ENCODE measurements around the gene KRTAP12-4. TPM values are rescaled to one million over a fixed set of nuclear protein-coding genes. Genes with fewer than 3 reads are reported as not detected.
"Not testable (repeated sequence)": the region's sequence is repeated elsewhere in the genome, so short reads cannot be mapped to it uniquely, and the experiment has no call there.

KRTAP12-4 gene
- total RNA-seq, 1 experiment from 2014 or later, result not detected

DNA sequence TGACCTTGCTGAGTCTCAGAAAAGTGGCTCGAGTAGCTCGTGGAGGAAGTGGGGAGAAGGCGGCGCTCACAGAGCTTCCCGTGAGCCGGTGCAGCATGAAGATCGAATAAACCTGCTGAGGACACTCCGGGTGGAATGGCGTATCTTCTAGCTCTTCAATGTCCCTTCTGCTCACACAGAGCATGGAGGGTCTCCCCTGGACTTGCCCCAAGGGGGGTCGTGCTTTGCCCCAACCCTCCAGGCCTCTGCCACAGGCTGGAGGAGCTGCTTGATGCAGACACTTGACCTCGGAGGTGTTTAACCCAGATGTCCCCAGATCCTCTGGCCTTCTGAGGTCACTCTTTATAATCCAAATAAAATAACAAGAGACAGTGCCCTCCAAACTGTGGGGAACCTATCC lies 40.3 kb upstream of the KRTAP12-4 start:
- DNase-seq, result no peak
- H3K36me3 ChIP-seq, result no peaks in the 10 kb centered on the region

DNA sequence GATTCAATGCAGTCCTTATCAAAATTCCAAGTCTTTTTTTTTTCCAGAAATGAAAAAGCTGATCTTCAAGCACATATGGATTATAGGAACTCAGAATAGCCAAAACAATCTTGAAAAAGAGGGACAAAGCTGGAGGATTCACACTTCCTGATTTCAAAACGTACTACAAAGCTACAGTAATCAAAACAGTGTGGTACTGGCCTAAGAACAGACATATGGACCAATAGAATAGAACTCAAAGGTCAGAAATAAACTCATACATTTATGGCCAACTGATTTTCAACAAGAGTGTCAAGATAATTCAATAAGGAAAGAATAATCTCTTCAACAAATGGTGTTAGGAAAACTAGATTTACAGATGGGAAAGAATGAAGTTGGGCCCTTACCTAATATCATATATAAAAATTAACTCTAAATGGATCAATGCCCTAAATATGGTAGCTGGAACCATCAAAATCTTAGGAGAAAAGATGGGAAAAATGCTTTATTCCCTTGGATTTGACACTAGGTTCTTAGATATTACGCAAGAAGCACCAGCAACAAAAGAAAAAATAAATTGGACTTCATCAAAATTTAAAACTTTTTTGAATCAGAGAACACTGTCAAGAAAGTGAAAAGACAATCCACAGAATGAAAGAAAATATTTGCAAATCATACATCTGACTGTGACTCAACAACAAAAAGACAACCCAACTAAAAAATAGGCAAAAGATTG lies 38.5 kb upstream of the KRTAP12-4 start:
- no peak for DNase-seq
- Histone ChIP-seq H3K9me3 (peaks cover 17% of the 10 kb centered on the region), H3K36me3 (no peaks in the 10 kb centered on the region)

More for the DNA sequence above, 40.3 kb upstream of the KRTAP12-4 start:
- Histone ChIP-seq H3K4me3 (no peak overlapping the region), H3K9me3 (peaks cover 17% of the 10 kb centered on the region), H3K27me3 (no peaks in the 10 kb centered on the region)

DNA sequence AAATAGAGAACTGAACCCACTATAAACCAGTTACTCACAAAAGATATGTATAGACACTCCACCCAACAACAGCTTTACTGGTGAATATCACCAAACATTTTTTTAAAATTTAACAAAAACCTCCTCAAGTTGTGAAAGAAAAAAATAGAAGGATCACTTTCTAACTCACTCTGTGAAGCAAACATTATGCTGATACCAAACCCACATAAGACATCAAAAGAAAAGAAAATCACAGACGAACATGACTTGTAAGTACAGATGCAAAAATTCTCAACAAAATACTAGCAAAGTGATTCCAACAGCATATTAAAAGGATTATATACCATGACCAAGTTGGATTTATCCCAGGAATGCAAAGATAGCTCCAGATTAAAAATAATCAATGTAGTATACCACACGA lies 37.2 kb upstream of the KRTAP12-4 start:
- peaks cover 17% of the 10 kb centered on the region for H3K9me3 ChIP-seq
- no peaks in the 10 kb centered on the region for H3K36me3 ChIP-seq
- H3K27me3 ChIP-seq, result peaks cover 8% of the 10 kb centered on the region
- no peak overlapping the region for H3K4me3 ChIP-seq
- DNase-seq, result no peak

More for the DNA sequence above, 38.5 kb upstream of the KRTAP12-4 start:
- Histone ChIP-seq H3K27me3 (peaks cover 2% of the 10 kb centered on the region), H3K4me3 (no peak overlapping the region)

DNA sequence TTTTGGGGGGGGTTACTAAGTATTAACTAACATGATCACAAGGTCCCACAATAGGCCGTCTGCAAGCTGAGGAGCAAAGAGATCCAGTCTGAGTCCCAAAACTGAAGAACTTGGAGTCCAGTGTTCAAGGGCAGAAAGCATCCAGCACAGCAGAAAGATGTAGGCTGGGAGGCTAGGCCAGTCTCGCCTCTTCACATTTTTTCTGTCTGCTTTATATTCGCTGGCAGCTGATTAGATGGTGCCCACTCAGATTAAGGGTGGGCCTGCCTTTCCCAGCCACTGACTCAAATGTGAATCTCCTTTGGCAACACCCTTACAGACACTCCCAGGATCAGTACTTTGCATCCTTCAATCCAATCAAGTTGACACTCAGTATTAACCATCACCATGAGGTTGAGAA lies 35.3 kb upstream of the KRTAP12-4 start:
- not testable (repeated sequence) for DNase-seq, H3K27me3 ChIP-seq, H3K36me3 ChIP-seq, H3K4me3 ChIP-seq
- peaks cover 17% of the 10 kb centered on the region for H3K9me3 ChIP-seq

DNA sequence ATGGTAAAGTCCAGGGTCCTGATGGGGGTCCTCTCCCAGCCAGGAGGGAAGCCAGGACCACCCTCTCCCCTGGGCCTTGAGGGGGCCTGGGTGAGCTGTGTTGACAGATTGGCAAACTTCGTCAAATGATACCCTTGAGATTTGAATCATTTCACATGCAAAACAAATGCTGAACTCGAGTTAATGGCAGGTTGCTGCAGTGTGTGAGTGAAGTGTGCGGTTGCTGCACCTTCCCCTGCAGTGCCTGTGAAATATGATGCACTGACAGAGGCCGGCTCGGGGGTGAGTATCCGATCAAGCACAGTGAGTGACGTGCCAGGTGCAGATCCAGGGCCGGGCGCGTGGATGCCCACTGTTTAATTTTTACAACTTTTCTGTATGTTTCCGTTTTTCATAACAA lies 33.2 kb upstream of the KRTAP12-4 start:
- peaks cover 8% of the 10 kb centered on the region for H3K27me3 ChIP-seq

DNA sequence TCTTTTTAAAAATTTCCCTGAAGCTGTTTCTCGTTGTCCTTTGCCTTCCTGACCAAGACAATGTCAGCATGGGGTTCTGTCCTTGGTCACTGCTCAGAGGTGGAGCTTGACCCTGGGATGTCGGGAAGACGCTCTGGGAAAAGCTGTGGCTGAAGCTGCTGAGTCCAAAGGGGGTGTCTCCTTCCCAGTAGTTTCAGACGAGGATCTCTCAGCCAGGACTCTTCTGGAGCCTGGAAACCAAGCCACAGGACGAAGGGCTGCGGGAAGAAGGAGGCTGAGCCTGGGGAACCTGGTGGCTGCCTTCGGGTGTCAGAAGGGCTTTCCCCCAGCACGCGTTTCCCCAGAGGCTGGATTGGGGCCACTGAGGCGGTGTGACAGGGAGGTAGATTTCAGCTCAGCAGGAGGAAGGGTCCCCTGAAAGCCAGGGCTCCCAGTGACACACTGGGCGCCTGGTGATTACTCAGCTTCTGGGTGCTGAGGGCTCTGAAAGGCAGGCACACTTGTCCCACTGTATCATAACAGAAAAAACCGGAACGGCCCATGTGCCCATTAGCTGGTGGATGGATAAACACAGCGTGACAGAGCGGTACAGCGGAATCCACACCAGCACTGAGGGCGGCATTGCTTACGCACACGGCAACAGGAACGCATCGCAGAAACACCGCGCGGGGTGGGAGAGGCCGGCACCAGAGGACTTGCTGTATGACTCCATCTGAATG lies 32.5 kb upstream of the KRTAP12-4 start:
- peaks cover 8% of the 10 kb centered on the region for H3K27me3 ChIP-seq
- no peaks in the 10 kb centered on the region for H3K9me3 ChIP-seq
- DNase-seq, result no peak
- no peaks in the 10 kb centered on the region for H3K36me3 ChIP-seq
- H3K4me3 ChIP-seq, result no peak overlapping the region

More for the DNA sequence above, 33.2 kb upstream of the KRTAP12-4 start:
- Histone ChIP-seq H3K36me3 (no peaks in the 10 kb centered on the region), H3K4me3 (no peak overlapping the region), H3K9me3 (peaks cover 2% of the 10 kb centered on the region)
- no peak for DNase-seq

DNA sequence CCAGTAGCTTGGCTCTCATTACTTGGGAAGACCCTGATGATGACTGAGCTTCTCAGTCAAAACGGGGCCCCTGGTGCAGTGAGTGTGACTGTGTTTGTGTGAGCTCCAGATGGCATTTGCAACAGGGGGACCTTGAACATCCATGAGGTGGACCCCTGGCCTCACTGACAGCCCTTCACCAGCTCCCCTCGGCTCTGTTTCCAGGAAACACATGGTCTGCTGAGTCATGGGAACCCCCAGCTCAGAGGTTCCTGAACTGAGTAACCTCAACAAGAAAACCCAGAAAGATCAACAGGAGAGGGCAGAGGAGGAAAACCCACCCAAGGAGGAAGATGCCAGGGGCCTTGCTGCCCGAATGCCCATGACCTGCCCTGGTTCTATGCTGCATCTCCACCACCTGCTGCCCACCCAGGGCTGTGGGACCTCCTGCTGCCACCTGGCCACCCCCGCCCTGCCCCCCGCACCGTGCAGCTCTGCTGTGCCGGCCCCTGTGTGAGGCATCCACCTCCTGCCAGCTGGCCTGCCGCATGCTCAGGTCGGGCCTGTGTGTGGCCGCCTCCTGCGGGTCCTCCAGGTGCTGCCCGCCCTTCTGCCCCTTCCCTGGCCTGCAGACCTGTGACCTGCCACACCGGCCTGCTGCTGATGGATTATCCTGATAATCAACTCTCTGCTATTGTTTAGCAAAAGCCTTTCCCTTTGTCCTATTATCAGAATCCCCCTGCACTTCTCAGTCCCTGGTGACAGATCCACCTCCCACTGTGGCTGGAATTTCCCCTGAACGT lies 31.7 kb upstream of the KRTAP12-4 start:
- H3K27me3 ChIP-seq, result peaks cover 8% of the 10 kb centered on the region
- H3K36me3 ChIP-seq, result no peaks in the 10 kb centered on the region
- H3K4me3 ChIP-seq, result no peak overlapping the region
- no peak for DNase-seq
- no peaks in the 10 kb centered on the region for H3K9me3 ChIP-seq

DNA sequence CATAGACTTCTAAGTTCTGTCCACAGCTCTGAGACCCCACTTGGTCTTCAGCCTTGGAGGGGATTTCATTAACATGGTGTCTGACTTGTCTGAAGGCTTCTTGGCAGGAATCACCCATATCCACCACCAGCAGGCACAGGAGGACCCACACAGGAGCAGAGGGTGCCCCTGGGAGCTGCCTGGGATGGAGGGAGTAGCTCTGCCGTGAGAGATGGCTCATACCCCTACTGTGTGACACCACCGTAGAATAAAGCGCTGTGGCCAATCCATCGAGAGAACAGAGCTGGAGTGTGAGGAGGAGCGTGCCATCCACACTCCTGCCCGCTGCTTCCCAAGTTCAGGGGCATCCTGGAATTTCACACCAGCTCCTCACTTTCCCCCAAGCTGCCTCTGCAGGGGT lies 30.6 kb upstream of the KRTAP12-4 start:
- not testable (repeated sequence) for H3K36me3 ChIP-seq, H3K9me3 ChIP-seq, DNase-seq, H3K4me3 ChIP-seq
- peaks cover 19% of the 10 kb centered on the region for H3K27me3 ChIP-seq

DNA sequence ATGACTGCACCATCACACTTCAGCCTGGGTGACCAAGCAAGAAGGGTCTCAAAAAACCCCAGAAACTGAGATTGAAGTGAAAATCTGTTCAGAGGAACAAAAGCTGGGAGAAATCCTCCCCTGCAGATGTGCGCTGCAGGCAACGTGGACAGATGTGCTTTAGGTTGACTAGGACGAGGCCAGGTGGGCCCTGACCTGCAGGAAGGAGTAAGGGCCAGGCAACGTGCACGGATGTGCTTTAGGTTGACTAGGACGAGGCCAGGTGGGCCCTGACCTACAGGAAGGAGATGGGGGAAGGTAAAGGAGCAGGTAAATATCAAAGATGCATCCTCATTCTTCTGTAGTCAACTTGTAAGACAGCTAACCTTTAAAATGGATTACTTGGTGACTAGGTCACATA lies 30.0 kb upstream of the KRTAP12-4 start:
- Histone ChIP-seq H3K27me3 (peaks cover 20% of the 10 kb centered on the region), H3K4me3 (no peak overlapping the region)

DNA sequence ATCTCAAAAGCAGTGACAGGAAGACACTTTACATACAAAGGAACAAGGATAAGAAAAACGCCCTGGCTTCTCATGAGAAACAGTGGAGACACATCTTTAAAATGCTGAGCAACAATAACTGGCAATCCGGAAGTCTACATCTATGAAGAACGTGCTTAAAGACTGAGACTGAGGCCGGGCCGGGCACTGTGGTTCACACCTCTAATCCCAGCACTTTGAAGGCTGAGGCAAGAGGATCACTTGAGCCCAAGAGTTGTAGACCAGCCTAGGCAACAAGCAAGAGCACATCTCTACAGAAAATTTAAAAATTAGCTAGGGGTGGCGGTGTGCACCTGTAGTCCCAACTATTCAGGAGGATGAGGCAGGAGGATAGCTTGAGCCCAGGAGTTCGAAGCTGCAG lies 29.6 kb upstream of the KRTAP12-4 start:
- no peaks in the 10 kb centered on the region for H3K9me3 ChIP-seq
- no peaks in the 10 kb centered on the region for H3K36me3 ChIP-seq
- no peak for DNase-seq
- H3K27me3 ChIP-seq, result peaks cover 24% of the 10 kb centered on the region
- no peak overlapping the region for H3K4me3 ChIP-seq

More for the DNA sequence above, 30.0 kb upstream of the KRTAP12-4 start:
- Histone ChIP-seq H3K36me3 (no peaks in the 10 kb centered on the region), H3K9me3 (no peaks in the 10 kb centered on the region)
- no peak for DNase-seq

DNA sequence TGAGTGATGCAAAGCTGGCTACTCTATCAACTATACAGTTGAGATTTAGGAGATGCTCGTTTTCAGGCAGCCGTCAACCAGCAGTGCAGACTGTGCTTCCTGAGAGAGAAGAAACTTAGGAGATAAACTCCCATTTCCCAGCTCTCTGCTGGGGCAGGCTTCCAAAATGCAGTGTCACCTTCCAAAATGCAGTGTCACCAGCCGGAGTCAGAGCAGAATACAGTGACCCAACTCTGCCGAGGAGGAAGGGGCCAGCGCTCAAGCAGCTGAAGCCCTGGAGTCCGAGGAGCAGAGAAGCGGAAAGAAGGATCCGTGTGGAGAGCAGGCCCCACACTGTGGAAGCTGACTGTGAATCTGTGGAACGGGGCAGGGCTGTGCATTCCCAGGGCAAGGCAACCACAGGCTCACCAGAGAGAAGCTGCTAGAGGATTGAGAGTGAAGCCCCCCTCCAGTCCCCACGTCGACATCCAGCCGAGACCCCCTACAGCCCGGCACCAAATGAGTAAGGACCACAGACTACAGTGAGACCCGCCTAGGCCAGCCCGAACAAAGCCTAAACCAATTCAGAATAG lies 28.2 kb upstream of the KRTAP12-4 start:
- no peaks in the 10 kb centered on the region for H3K36me3 ChIP-seq
- H3K27me3 ChIP-seq, result peaks cover 28% of the 10 kb centered on the region
- H3K9me3 ChIP-seq, result no peaks in the 10 kb centered on the region
- DNase-seq, result no peak
- H3K4me3 ChIP-seq, result no peak overlapping the region

DNA sequence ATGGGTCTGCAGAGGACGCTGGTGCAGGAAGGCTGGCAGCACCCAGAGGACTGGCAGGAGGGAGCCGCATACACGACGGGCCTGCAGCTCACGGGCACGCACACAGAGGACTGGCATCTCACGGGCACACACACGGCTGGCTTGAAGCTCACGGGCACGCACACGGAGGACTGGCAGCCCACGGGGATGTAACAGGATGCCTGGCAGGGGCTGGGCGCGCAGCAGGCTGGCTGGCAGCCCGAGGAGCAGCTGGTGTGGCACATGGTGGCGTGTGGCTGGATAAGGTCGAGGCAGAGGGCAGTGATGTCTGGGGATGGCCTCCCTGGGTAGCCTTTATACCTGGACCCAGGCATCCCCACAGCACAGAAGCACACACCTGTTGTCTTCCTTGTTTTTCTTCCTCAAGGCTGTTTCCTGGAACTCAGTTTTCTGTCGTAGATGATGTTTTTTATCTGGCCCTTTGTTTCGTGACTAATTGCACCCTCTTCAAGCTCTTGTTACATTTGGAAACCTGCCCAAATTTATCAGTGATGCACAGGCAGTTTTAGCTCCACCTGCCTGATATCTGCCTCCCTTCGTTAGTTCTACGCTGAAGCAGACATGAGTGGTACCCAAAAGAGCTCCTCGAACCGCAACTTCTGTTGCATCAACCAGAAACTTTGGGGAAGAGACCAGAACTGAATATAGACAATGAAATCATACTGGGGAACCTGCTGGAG lies 27.6 kb upstream of the KRTAP12-4 start, which contains the start of gene KRTAP12-1:
TSS of gene KRTAP12-1 (minus strand) at position 303 of the 719 bp plus-strand sequence. CDS start at position 263, 40 bp downstream.
- H3K27me3 ChIP-seq, result peaks cover 26% of the 10 kb centered on the region
- H3K9me3 ChIP-seq, result no peaks in the 10 kb centered on the region
- DNase-seq, result no peak
- no peaks in the 10 kb centered on the region for H3K36me3 ChIP-seq
- no peak within 1 kb of the TSS for H3K4me3 ChIP-seq

DNA sequence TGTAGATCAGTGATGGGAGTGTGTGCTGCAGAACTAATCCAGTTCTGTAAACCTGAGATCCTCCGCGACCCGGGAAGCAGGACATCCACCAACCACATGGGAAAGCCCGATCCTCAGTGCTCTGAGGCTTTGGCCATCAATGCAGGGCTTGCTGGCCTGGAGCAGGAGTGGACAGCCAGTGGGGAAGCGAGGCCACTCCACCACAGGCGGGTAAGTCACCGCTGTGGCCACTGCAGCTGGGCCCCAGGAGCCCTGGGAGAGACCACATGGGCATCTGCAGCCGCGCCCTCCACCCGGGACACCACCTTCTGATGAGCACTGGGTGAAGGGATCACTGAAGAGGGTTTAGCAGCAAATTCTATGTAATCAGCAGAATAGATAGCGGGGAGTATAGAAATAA lies 26.7 kb upstream of the KRTAP12-4 start:
- Histone ChIP-seq H3K4me3 (no peak overlapping the region), H3K9me3 (no peaks in the 10 kb centered on the region), H3K27me3 (peaks cover 33% of the 10 kb centered on the region), H3K36me3 (no peaks in the 10 kb centered on the region)
- no peak for DNase-seq

DNA sequence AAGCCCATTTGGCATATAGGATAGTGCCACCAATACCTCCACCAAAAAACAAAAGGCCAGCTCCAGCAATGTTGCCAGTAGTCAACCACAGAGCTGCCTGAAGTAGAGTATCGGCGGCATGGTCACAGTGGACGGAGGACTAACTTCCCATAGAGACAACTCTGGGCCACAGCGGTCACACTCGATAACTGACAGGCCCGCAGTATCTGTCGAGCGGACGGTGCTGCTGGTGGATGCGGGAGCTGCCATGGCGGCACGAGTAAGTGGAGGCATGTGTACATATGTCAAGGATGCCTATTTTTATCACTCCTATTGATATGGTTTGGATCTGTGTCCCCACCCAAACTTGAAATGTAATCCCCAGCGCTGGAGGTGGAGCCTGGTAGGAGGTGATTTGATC lies 23.4 kb upstream of the KRTAP12-4 start:
- no peaks in the 10 kb centered on the region for H3K9me3 ChIP-seq
- DNase-seq, result no peak
- no peaks in the 10 kb centered on the region for H3K36me3 ChIP-seq
- peaks cover 44% of the 10 kb centered on the region for H3K27me3 ChIP-seq
- H3K4me3 ChIP-seq, result no peak overlapping the region

DNA sequence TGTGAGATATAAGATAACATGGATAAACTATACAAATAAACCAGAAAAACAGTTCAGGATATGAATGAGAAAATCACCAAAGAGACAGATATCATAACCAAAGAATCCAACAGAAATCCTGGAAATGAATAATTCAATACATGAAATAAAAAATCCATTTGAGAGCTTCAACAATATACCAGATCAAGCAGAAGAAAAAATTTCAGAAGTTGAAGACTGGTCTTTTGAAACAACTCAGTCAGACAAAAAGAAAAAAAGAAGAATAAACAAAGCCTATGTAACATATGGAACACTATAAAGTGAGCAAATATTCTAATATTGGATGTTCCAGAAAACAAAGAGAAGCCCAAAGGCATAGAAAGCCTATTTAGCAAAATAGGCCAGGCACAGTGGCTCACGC lies 17.5 kb upstream of the KRTAP12-4 start:
- H3K36me3 ChIP-seq, result no peaks in the 10 kb centered on the region
- H3K27me3 ChIP-seq, result peaks cover 16% of the 10 kb centered on the region
- H3K4me3 ChIP-seq, result no peak overlapping the region
- DNase-seq, result no peak
- peaks cover 14% of the 10 kb centered on the region; the same call in 1 of the 2 replicates for H3K9me3 ChIP-seq

All from MG63 (cell line).